ENCODE results near the gene MYO18B.

The MYO18B gene

GRCh38 chr22:26008587-26008986 lies 266.6 kb downstream of the MYO18B start:
- DNase-seq: no peak

- no peak for DNase-seq
Observed at GRCh38 chr22:26016916-26017315, 274.9 kb downstream of the MYO18B start.

- DNase-seq: no peak
Observed at GRCh38 chr22:26017932-26018331, 275.9 kb downstream of the MYO18B start.

GRCh38 chr22:26019596-26019995 lies 277.6 kb downstream of the MYO18B start:
- no peak for DNase-seq

- DNase-seq: no peak
Observed at GRCh38 chr22:26021516-26021915, 279.5 kb downstream of the MYO18B start.

GRCh38 chr22:26023104-26023775 lies 281.3 kb downstream of the MYO18B start:
- no peak for DNase-seq

- no peak for DNase-seq
Observed at GRCh38 chr22:26025626-26026025, 283.6 kb downstream of the MYO18B start.

GRCh38 chr22:26027341-26027740 lies 285.4 kb downstream of the MYO18B start:
- no peak for DNase-seq

GRCh38 chr22:26031641-26032040 lies 289.7 kb downstream of the MYO18B start:
- no peak for DNase-seq

- no peak for DNase-seq
Observed at GRCh38 chr22:26033071-26033470, 291.1 kb downstream of the MYO18B start.

- no peak for DNase-seq
Observed at GRCh38 chr22:26033586-26033985, 291.6 kb downstream of the MYO18B start.

- no peak for DNase-seq
Observed at GRCh38 chr22:26035523-26035922, 293.5 kb downstream of the MYO18B start.

- DNase-seq: no peak
Observed at GRCh38 chr22:26038365-26038764, 296.4 kb downstream of the MYO18B start.

GRCh38 chr22:26041931-26042330 lies 299.9 kb downstream of the MYO18B start:
- no peak for DNase-seq

GRCh38 chr22:26043031-26043430 lies 301.0 kb downstream of the MYO18B start:
- no peak for DNase-seq

GRCh38 chr22:26045051-26045450 lies 303.1 kb downstream of the MYO18B start:
- DNase-seq: no peak

GRCh38 chr22:26045860-26046259 lies 303.9 kb downstream of the MYO18B start:
- no peak for DNase-seq

GRCh38 chr22:26047516-26047915 lies 305.5 kb downstream of the MYO18B start:
- DNase-seq: no peak

- no peak for DNase-seq
Observed at GRCh38 chr22:26047920-26048319, 305.9 kb downstream of the MYO18B start.

GRCh38 chr22:26050079-26050478 lies 308.1 kb downstream of the MYO18B start:
- no peak for DNase-seq

- DNase-seq: no peak
Observed at GRCh38 chr22:26053737-26054316, 311.8 kb downstream of the MYO18B start.

GRCh38 chr22:26054841-26055605 lies 313.0 kb downstream of the MYO18B start:
- no peak for DNase-seq

GRCh38 chr22:26055693-26056092 lies 313.7 kb downstream of the MYO18B start:
- DNase-seq: no peak
